Fibroblast of peridontal ligament (primary cell): ENCODE results near the gene UNK.

Experiments used
- DNase-seq: peaks from one replicate; pipeline ENCODE4 v3.0.0-alpha.2; 2010; ENCODE audit errors: extremely low read depth

Gene UNK

DNA sequence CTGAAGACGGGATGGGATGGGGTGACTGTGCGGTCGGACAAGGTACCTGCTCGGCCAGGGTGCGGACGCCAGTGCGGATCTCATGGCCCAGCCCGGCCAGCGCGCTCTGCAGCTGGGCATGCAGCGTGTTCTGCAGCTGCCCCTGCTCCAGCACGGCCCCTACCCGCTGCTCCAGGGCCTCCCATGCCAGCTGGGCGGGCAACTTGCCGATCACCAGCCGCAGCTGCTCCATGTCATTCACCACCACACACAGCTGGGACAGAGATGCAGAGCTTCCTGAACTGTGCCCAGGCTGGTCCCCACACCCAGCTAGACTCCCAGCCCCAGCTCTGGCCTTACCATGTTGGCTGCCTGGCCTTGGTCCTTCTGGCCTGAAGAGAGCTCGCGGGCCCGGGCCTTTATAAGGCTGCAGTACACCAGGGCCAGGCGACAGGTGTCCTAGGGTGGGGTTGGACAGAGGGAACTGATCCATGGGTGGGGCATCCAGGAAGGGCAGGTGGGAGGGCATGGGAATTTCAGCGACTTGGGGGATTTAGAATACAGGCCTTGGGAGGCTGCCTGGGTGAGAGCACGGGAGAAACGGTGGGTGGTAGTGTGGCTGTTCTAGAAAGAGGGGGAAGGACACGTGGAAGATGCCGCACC, 49.8 kb downstream of the UNK start:
- DNase-seq: no peak

DNA sequence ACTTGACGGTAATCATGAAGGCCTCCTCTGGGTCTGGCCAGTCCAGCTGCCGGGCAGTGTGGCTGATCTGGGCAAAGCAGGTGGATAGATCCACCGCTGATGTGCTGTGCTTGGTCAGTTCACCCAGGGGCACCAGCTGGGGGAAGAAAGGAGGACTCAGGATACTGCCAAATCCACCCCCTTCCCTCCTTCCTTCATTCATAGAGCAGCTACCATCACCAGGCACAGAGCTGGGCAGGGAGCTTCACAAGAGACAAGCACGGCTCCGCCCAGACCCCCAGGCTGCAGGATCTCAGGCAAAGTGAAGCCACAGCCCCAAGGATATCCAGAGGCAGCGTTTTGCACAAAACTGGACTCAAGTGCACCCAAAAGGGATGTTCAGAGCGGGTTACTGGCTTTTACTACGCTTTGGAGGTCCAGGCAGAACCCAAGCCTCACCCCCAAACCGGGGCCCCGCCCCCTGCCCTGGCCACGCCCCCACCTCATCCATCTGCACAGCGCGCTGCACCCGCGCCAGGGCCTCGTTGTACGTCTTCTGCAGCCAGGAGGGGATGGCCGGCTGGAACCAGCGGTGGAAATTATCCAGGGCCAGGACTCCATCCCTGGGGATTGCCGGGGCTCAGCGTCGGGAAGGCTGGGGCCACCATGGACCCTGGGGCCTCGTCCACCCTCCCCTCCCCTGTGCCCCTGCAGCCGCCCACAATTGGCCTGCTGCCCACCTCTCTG, 50.5 kb downstream of the UNK start:
- no peak for DNase-seq

- DNase-seq: no peak
Observed at GRCh38 chr17:75835654-75835987, 51.0 kb downstream of the UNK start.

DNA sequence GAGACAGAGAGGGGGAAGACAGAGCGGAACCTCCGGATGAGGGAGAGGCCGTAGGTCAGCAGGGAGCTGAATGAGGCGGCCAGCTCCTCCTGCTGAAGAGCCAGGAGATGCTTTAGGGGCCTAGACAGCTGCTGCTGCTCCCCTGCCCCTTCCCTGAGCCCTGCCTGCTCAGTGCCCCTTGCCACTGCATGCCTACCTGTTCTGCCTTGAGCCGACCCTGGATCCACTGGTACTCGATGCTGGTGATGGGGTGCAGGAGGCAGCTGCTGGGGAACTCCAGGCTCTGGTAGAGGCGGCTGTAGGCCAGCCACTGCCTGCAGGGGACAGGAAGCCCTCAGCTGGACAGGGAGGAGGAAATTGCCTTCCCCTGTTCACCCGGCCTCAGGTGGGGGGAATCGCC, 52.0 kb downstream of the UNK start:
- DNase-seq: no peak

DNA sequence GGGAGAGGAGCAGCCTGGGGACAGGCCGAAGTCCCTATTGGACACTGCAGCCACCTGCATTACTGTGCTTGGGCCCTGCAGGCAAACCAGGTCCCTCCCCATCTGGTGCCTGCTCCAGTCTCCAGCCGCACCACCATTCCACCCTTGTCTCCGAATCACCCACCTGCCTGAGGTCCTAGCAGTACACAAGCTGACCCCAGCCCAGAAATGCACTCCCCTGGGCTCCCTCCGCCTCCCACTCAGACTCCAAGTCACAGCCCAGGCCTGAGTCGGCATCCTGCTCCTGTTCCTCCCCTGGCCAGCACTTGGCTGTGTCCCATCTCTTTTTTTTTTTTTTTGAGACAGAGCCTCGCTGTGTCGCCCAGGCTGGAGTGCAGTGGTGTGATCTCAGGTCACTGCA, 53.3 kb downstream of the UNK start:
- DNase-seq: no peak

- no peak for DNase-seq
Observed at GRCh38 chr17:75838410-75838809, 53.8 kb downstream of the UNK start.

DNA sequence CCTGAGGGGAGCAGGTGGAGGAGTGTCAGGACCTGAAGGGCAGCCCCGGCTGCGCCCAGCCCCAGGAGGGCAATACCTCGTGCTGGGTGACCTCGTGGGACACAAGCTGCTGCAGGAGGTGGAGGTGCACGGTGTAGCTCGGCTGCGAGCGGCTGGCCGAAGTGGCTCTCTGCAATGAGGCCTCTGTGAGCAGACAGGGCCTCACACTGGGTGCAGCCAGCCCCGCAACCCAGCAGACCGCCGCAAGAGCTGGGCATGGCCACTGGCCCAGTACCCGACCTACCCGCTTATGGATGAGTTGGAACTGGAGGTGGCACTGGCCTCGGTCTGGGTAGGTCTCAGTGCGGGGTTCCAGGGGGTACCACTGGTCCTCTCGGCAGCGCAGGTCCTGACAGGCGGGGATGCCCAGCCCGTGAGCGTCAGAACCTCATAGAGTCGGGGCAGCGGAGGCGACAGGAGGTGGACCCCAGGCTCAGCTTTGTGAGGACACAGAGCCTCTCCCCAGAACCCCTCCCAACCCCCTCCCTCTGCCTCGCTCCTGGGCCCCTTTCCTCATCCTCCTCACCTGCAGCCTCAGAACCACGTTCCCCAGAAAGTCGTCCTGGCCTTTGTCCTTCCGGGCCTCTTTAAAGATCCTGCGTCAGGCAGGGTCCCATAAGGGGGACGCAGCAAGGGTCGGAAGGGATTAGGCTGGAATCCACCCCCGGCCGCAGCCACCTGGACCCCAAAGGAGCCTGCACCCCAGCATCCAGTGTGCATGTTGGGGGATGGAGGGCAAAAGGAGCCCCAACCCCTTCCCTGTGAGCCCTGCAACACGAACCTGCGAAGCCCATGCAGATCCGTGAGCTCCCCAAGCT, 55.6 kb downstream of the UNK start:
- DNase-seq: no peak

- no peak for DNase-seq
Observed at GRCh38 chr17:75840799-75841164, 56.2 kb downstream of the UNK start.

DNA sequence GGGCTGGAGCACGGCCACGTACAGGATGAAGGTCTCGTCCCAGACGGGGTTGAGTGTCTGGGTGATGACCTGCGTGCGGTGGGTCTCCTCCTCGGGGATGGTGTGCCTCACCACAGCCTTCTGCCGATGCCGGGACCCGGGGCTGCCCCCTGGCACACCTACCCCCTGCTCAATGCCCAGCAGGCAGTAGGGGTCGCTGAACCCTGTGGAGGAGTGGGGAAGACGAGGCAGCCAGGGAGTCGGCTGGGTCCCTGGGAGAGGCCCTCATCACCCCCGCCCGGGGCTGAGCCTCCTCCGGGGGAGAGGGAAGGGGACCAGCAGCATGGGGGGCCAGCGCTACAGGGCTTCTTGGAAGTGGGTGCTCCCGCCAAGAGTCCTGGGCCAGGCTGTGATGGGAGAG, 57.8 kb downstream of the UNK start:
- no peak for DNase-seq

DNA sequence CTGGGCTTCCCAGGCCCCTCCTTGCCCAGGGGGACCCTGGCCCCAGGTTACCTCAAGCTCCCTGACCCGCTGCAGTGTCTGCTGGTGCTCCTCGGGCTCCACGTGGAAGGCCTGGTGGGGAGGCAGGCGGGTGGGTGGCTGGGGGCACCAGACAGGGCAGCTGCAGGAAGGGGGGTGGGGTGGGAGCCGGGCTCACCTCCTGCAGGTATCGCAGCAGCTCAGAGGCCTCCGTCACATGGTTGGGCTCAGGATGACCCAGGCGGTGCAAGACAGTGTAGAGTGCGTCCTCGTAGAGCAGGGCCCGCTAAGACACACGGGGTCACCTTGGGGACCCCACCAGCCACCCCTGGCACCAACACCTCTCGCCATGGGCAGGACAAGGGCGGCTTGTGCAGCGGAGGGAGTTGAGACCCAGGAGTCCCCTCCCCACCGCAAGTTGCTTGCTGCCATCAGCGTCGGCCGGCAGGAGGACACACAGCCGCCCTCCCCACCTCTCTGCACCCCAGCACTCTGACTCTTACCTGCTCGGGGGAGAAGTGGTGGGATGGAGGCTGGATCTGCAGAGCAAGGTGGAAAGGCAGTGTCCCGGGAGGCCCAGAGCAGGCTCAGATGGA, 58.5 kb downstream of the UNK start:
- no peak for DNase-seq

DNA sequence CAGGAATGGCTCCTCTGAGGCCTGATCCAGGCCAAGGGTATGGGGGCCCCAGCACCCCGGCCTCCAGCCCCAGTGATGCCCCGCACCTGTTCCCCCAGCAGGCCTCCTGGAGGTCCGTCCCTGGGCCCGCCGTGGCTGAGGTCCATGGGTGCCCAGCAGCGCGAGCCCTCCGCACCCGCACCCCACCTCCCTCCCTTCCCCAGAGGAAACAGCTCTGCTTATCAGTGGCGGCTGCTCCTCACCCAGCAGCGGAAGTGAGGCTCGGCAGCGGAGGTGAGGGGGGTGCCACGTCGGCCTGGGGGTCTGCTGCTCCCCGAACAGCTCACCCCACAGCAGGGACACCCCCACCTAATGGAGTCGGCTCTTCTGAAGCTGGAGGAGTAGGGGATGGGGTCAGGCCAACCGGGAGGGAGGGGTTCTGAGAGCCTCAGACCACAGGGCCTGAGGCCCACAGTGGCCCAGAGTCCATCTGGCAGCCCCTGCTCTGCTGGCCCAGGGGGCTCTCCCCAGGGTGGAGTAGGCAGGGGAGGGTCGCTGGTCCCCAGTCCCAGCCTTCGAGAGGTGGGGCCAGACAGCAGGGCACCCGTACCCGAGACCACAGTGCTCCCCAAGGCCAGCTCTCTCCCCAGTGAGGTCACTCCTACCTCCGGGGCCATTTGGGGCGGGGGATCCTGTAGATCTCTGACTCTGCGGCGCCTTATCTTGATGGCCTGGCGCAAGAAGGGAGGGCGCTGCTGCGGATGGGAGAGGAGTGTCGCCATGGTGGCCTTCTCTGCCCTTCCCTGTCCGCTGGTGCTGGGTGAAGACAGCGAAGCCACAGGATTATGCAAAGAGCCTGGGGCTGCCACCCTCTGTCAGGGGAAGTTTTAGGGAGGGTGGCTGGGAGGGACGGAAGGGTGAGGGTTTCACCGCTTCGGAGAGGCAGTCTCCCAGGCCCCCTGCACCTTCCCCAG, 59.2 kb downstream of the UNK start, which contains the start of gene UNC13D:
Gene UNC13D, minus strand, starts transcription at position 828 of the 953 bp plus-strand sequence. Its CDS starts 67 bp downstream, at position 761.
- DNase-seq: no peak

DNA sequence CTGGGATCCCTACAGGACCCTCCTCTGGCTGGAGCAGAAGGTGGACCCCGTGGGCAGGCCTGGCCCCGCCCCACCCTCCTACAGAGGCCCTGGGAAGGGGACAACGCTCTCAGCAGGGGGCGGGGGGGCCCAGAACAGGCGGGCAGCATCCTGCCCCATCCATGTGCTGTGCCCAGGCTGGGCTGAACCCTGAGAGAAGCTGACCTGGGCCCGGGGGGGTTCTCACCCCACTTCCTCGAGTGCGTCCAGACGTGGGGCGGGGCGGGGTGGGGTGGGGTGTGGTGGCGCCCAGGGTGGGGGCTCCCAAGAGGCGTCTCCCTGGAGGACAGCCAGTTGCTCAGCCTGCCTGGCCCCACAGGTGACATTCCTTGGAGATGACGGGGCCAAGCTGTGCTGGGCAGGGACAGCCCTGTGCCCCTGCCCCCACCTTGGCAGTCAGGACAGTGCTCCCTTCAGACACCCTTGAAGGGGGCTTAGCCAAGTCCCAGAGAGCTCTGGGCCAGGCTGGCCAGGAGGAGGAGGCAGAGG, 60.0 kb downstream of the UNK start:
- DNase-seq: no peak

DNA sequence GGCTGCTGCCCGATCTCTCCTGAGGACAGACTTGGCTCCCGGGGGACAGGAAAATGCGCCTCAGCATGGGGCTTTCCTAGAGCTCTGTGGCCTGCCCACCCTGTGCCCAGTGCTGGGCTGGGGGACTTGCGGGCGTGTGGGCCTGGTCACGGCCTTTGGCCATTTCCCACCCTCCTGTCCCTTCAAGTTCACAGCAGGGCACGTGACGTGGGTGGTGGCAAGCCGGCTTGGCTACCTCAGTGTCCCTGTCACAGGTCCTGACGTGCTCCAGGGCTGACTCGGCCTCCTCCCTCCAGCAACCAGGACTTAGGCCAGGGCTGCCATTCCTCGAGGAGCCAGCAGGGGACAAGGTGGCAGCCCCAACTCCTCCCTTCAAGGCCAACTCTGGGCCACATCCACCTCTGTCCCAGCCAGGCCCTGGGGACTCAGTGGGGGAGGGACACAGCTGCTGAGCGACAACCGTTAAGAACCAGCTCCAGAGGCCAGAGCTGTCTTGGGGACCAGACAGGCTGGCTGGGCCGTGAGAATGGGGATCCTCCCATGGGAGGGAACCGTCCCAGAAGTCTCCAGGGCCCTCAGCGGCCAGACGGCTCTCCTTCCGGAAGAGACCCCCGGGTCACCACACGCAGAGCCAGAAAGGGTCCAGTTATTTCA, 60.6 kb downstream of the UNK start:
- peak; percentile 43 for DNase-seq

- DNase-seq: no peak
Observed at GRCh38 chr17:75845933-75846691, 61.5 kb downstream of the UNK start.

DNA sequence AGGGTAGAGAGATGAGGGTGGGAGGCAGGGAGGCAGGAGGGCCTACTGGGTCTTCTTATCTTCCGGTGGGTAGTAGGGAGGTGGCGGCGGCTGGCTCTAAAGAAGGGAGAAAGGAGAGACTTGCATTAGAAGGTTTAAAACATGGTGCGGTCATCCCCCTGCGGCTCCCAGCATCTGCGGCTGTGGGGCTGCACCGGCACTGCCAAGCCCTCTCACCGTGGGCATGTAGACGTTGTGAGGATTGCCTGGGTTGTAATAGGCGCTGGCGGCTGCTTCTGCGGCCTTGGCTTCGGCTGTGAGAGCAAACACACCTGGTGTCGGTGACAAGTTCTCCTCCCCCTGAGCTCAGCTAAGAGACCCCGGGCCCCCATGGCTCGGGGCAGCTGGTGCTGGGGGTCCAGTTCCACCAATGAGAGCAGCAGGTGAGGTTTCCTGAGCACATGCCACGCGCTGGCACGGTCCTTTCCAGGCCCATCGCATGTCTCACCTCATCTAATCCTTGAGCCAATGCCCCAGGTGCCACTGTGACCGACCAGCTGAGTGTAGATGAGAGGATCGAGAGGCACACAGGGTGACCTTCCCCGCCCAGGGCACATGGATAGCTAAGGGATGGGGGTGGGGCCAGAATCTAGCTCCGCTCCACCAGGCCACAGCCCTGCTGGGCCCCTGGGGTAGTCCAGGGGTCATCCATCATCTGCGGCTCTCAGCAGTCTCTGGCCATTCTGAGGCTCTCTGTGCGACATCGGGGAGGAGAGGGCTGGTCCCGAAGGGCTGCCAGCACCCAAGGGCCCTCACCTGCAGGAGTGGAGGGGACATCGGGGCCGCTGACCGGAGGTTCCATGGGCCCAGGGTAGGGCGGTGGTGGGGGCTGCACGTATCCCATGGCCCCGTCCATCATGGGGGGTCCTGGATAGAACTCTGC, 62.3 kb downstream of the UNK start:
- DNase-seq: no peak

GRCh38 chr17:75847614-75848522, 63.3 kb downstream of the UNK start:
- DNase-seq: no peak

GRCh38 chr17:75848523-75849278, 64.1 kb downstream of the UNK start:
- peak; percentile 33 for DNase-seq
